Panc1 (cell line): ENCODE measurements around the gene XPNPEP1.

ENCODE experiments used
- CTCF ChIP-seq: fragments of 450-650 bp; IDR thresholded peaks from 2 replicates; pipeline ENCODE4 v1.5.1; 2017; ENCODE audit warnings: mild to moderate bottlenecking
- POLR2AphosphoS5 ChIP-seq: IDR thresholded peaks from 2 replicates; pipeline ENCODE4 v1.6.1; 2012; ENCODE audit warnings: mild to moderate bottlenecking, low read depth, low read length, moderate library complexity
- REST ChIP-seq, 2 experiments: IDR thresholded peaks; 2 replicates each; pipeline ENCODE4 v1.6.1; 2011 to 2012; ENCODE audit warnings: low read depth in 2 of 2, control low read depth in 1 of 2, low read length in 1 of 2, mild to moderate bottlenecking in 1 of 2, moderate library complexity in 1 of 2; ENCODE audit not compliant: insufficient read depth in 1 of 2

GRCh38 chr10:109961174-109962001 lies 38.1 kb upstream of the XPNPEP1 start:
- TF ChIP-seq POLR2AphosphoS5 (no peak), CTCF (no peak), REST (IDR thresholded peaks at IDR 0.05; ENCODE audit: insufficient read depth in 1 of 2, low read depth in 2 of 2, low read length in 1 of 2) (no peak)
